Dedifferentiated amniotic fluid mesenchymal stem cell (primary cell): ENCODE results near the gene PPAT.

Experiments
- DNase-seq: peaks from one replicate; pipeline ENCODE4 v3.0.0-alpha.2; 2016; ENCODE audit errors: extremely low spot score

Gene PPAT

GRCh38 chr4:56434599-56435139, 746 bp downstream of the PPAT start:
- no peak for DNase-seq

GRCh38 chr4:56433280-56433679, 2.1 kb downstream of the PPAT start:
- no peak for DNase-seq

- DNase-seq = no peak
These were observed 5.2 kb downstream of the PPAT start for GRCh38 chr4:56430203-56430602.

- DNase-seq = no peak
These were observed 8.2 kb downstream of the PPAT start for GRCh38 chr4:56427179-56427578.

- no peak for DNase-seq
These were observed 9.1 kb downstream of the PPAT start for GRCh38 chr4:56426273-56426672.

GRCh38 chr4:56425518-56425917, 9.9 kb downstream of the PPAT start:
- no peak for DNase-seq

GRCh38 chr4:56424697-56425514, 10.5 kb downstream of the PPAT start:
- DNase-seq = peak; percentile 68

- no peak for DNase-seq
These were observed 11.2 kb downstream of the PPAT start for GRCh38 chr4:56424176-56424575.

GRCh38 chr4:56417396-56417795, 18.0 kb downstream of the PPAT start:
- no peak for DNase-seq

GRCh38 chr4:56416349-56416748, 19.1 kb downstream of the PPAT start:
- DNase-seq = no peak

GRCh38 chr4:56414135-56414670, 21.2 kb downstream of the PPAT start:
- no peak for DNase-seq

GRCh38 chr4:56410247-56411062, 25.0 kb downstream of the PPAT start:
- peak; percentile 99 for DNase-seq

- DNase-seq = no peak
These were observed 25.8 kb downstream of the PPAT start for GRCh38 chr4:56409511-56410090.

- no peak for DNase-seq
These were observed 26.4 kb downstream of the PPAT start for GRCh38 chr4:56408978-56409377.

GRCh38 chr4:56406151-56406550, 29.3 kb downstream of the PPAT start:
- no peak for DNase-seq

GRCh38 chr4:56405016-56405415, 30.4 kb downstream of the PPAT start:
- DNase-seq = no peak

- no peak for DNase-seq
These were observed 34.9 kb downstream of the PPAT start for GRCh38 chr4:56400560-56400959.

- DNase-seq = no peak
These were observed 44.1 kb downstream of the PPAT start for GRCh38 chr4:56391270-56391669.

- DNase-seq = no peak
These were observed 45.9 kb downstream of the PPAT start for GRCh38 chr4:56389558-56389957.

- DNase-seq = no peak
These were observed 47.1 kb downstream of the PPAT start for GRCh38 chr4:56388306-56388705.

- DNase-seq = peak; percentile 90
These were observed 48.1 kb downstream of the PPAT start, which contains the start of gene AASDH for GRCh38 chr4:56387023-56388001. TSS of gene AASDH (minus strand) at chr4:56387491. CDS start at chr4:56384299, 3,192 bp downstream.
